HCT116 (cell line): ENCODE data around the gene SH2D3C. TPM values are rescaled to one million over a fixed set of nuclear protein-coding genes. Genes with fewer than 3 reads are reported as not detected.

Experiments used
- ATAC-seq: fragments of 200-7000 bp; cut with Tn5 transposase; 2 replicates; pipeline ENCODE4 v1.9.1; 2020; ENCODE audit warnings: mild to moderate bottlenecking, moderate library complexity
- BruUV-seq: library from RNA; stranded (reverse); fragments of 400-500 nt; replicated peaks from 2 replicates; lab custom pipeline; 2021; lab: Mats Ljungman, UMichigan
- CTCF ChIA-PET: fragments of 300-600 bp; sonication (Branson Sonifier 250); formaldehyde crosslinking; loops from one replicate; lab custom pipeline; 2021; ENCODE audit warnings: antibody characterized with exemption; lab: Charles Lee
- POLR2A ChIA-PET: fragments of 300-600, 350-600 bp; sonication (Branson Sonifier 250); formaldehyde crosslinking; loops from one replicate; lab custom pipeline; 2021; ENCODE audit warnings: antibody characterized with exemption; lab: Charles Lee
- RAD21 ChIA-PET, 2 experiments: fragments of 300-600 bp; sonication (Branson Sonifier 250); formaldehyde crosslinking; loops; one replicate each; lab custom pipeline; 2023; ENCODE audit warnings: low total read pairs in 2 of 2; ENCODE audit not compliant: uncharacterized antibody in 2 of 2, unreplicated experiment in 2 of 2, low non-redundant PET in 1 of 2; lab: Charles Lee
- DNase-seq: peaks from one replicate; pipeline ENCODE4 v3.0.0-alpha.2; 2010; ENCODE audit warnings: low read depth, low spot score
- H2AFZ ChIP-seq: fragments of 200-600 bp; shearing (Covaris generic), sonication (generic); 2 replicates; pipeline ENCODE4 v1.6.1; 2017; ENCODE audit warnings: low read depth, mixed run types, mixed read lengths, antibody characterized with exemption, low read length; ENCODE audit not compliant: poor library complexity, severe bottlenecking
- H3K27ac ChIP-seq: 2 replicates; pipeline ENCODE4 v1.5.1; 2012; ENCODE audit warnings: low read depth, low read length
- H3K27me3 ChIP-seq: fragments of 200-600 bp; sonication (generic); 2 replicates; pipeline ENCODE4 v1.6.1; 2016; ENCODE audit warnings: mixed run types, low read length, mixed read lengths; ENCODE audit not compliant: insufficient read depth
- H3K36me3 ChIP-seq, 2 experiments: fragments of 200-500 bp in 1 of 2; fragments of 200-600 bp in 1 of 2; sonication (Bioruptor generic) in 1 of 2; sonication (generic) in 1 of 2; 2 replicates each; pipeline versions ENCODE4 v1.5.1 to v1.6.1; 2014 to 2016; ENCODE audit warnings: low read length in 2 of 2, inconsistent platforms in 1 of 2, mixed read lengths in 1 of 2, mixed run types in 1 of 2; ENCODE audit not compliant: insufficient read depth in 2 of 2, control insufficient read depth in 1 of 2
- H3K4me1 ChIP-seq, 2 experiments: fragments of 200-600 bp in 1 of 2; sonication (generic) in 1 of 2; 2 replicates each; pipeline versions ENCODE4 v1.5.1 to v1.6.1; 2012 to 2017; ENCODE audit warnings: low read length in 2 of 2, inconsistent platforms in 1 of 2, mild to moderate bottlenecking in 1 of 2, mixed read lengths in 1 of 2, mixed run types in 1 of 2, moderate library complexity in 1 of 2; ENCODE audit not compliant: insufficient read depth in 2 of 2, control insufficient read depth in 1 of 2
- H3K4me2 ChIP-seq: fragments of 200-600 bp; sonication (generic); 2 replicates; pipeline ENCODE4 v1.6.1; 2017; ENCODE audit warnings: mixed run types, low read length, mixed read lengths
- H3K4me3 ChIP-seq, 2 experiments: fragments of 200-600 bp in 1 of 2; sonication (generic) in 1 of 2; replicated peaks in 1 of 2; 2 replicates each; pipeline ENCODE4 v1.5.1; 2011 to 2016; ENCODE audit warnings: low read length in 2 of 2, control low read depth in 1 of 2, low read depth in 1 of 2, mild to moderate bottlenecking in 1 of 2, mixed read lengths in 1 of 2, mixed run types in 1 of 2
- H3K79me2 ChIP-seq: fragments of 200-600 bp; sonication (generic); 2 replicates; pipeline ENCODE4 v1.6.1; 2017; ENCODE audit warnings: mild to moderate bottlenecking, mixed run types, low read length, moderate library complexity, mixed read lengths; ENCODE audit not compliant: insufficient read depth
- H3K9ac ChIP-seq: fragments of 200-600 bp; sonication (generic); 2 replicates; pipeline ENCODE4 v1.6.1; 2016; ENCODE audit warnings: low read length, mixed read lengths
- H3K9me2 ChIP-seq: fragments of 200-600 bp; sonication (generic), shearing (Covaris generic); 2 replicates; pipeline ENCODE4 v1.6.1; 2017; ENCODE audit warnings: mixed run types, mild to moderate bottlenecking, moderate library complexity; ENCODE audit not compliant: insufficient read depth
- H3K9me3 ChIP-seq, 2 experiments: fragments of 200-500 bp in 1 of 2; fragments of 200-600 bp in 1 of 2; sonication (Bioruptor generic) in 1 of 2; sonication (generic) in 1 of 2; 2 replicates each; pipeline ENCODE4 v1.6.1; 2014 to 2017; ENCODE audit warnings: low read length in 2 of 2, mixed read lengths in 2 of 2, inconsistent platforms in 1 of 2, low read depth in 1 of 2, mild to moderate bottlenecking in 1 of 2, mixed run types in 1 of 2, moderate library complexity in 1 of 2; ENCODE audit not compliant: control insufficient read depth in 1 of 2, insufficient read depth in 1 of 2
- H4K20me1 ChIP-seq: fragments of 200-600 bp; sonication (generic), shearing (Covaris generic); 2 replicates; pipeline ENCODE4 v1.6.1; 2017; ENCODE audit warnings: mixed run types, mild to moderate bottlenecking, moderate library complexity; ENCODE audit not compliant: insufficient read depth
- EZH2 ChIP-seq: fragments of 200-600 bp; sonication (generic); IDR thresholded peaks from 2 replicates; pipeline ENCODE4 v1.6.1; 2017; ENCODE audit warnings: antibody characterized with exemption, mixed run types
- FOSL1 ChIP-seq: IDR thresholded peaks from 2 replicates; pipeline ENCODE4 v1.6.1; 2012; ENCODE audit warnings: low read depth
- SIN3A ChIP-seq: IDR thresholded peaks from 2 replicates; pipeline ENCODE4 v1.6.1; 2012; ENCODE audit warnings: low read depth
- SP1 ChIP-seq: IDR thresholded peaks from 2 replicates; pipeline ENCODE4 v1.6.1; 2012; ENCODE audit warnings: low read depth
- TCF7L2 ChIP-seq: IDR thresholded peaks from 2 replicates; pipeline ENCODE4 v1.7.0; 2011; ENCODE audit warnings: borderline replicate concordance, inconsistent platforms; ENCODE audit not compliant: insufficient read depth, insufficient read length; ENCODE audit errors: extremely low read depth
- YY1 ChIP-seq: IDR thresholded peaks from 2 replicates; pipeline ENCODE4 v1.6.1; 2011; ENCODE audit warnings: low read length, low read depth, moderate library complexity, mild to moderate bottlenecking; ENCODE audit not compliant: insufficient replicate concordance; ENCODE audit errors: extremely low read depth
- ZBTB33 ChIP-seq: IDR thresholded peaks from 2 replicates; pipeline ENCODE4 v1.6.1; 2011; ENCODE audit warnings: mild to moderate bottlenecking, low read length, moderate library complexity; ENCODE audit not compliant: insufficient replicate concordance; ENCODE audit errors: extremely low read depth
- ZNF274 ChIP-seq: fragments of 200-500 bp; sonication (Bioruptor generic); IDR thresholded peaks from 2 replicates; pipeline ENCODE4 v1.6.1; 2014; ENCODE audit warnings: mild to moderate bottlenecking, low read depth, low read length, inconsistent platforms
- intact Hi-C: fragments of 100-400 bp; cut with micrococcal nuclease; formaldehyde crosslinking; loops from 2 replicates; pipeline ENCODE4 v1.10.0; 2022
- total RNA-seq: library from RNA; stranded (reverse); gene quantifications from one replicate; pipeline ENCODE4 v1.2.1, GENCODE V29; 2021; ENCODE audit not compliant: unreplicated experiment

Gene SH2D3C
- total RNA-seq, 1 experiment from 2014 or later: 1.3 TPM

- intact Hi-C loops: no loop called here
- Histone ChIP-seq H2AFZ (no peak overlapping the region), H3K9me2 (no peaks in the 10 kb centered on the region), H3K9ac (no peak overlapping the region), H3K9me3 (no peaks in the 10 kb centered on the region), H3K36me3 (no peaks in the 10 kb centered on the region), H3K4me3 (no peak overlapping the region), H3K27me3 (no peaks in the 10 kb centered on the region), H3K4me2 (no peak overlapping the region), H3K79me2 (no peaks in the 10 kb centered on the region), H3K4me1 (peaks cover 1 to 3% of the 10 kb centered on the region in 2 experiments; a peak in 3 of 4 replicates), H3K27ac (no peak overlapping the region), H4K20me1 (no peaks in the 10 kb centered on the region)
- no peak for ATAC-seq
- ChIA-PET POLR2A (no interaction called here), CTCF (interaction anchor here (0.6 kb wide), 1 partner anchor 8 kb away, joined by 3 read pairs; no protein-coding TSS in a partner anchor), RAD21 (no interaction called here)
- no peak for TF ChIP-seq TCF7L2
- no peak for TF ChIP-seq EZH2
- no peak for TF ChIP-seq ZNF274
- TF ChIP-seq ZBTB33: no peak
- TF ChIP-seq SIN3A: no peak
- no peak for TF ChIP-seq YY1
- TF ChIP-seq SP1: no peak
- no peak for TF ChIP-seq FOSL1
- no peak for DNase-seq
- no TSS peak for BruUV-seq
These were observed 1.6 kb downstream of the SH2D3C start for GRCh38 chr9:127776924-127777289.
